ENCODE measurements around the gene TNP2. TPM values are rescaled to one million over a fixed set of nuclear protein-coding genes. Genes with fewer than 3 reads are reported as not detected.

TNP2 gene
- total and polyA plus RNA-seq, 8 donors: not detected

- 92 to 93% (median 92%) methylated on average over 16 to 26 of the region's 26 CpGs for WGBS, 5 donors
- no peak within 1 kb of the TSS for H3K27ac ChIP-seq
- H3K27me3 ChIP-seq: no peaks in the 10 kb centered on the region
- intact Hi-C loops (cut with DNase I; ENCODE audit: low total_unique reads): no loop called here
- H3K9me3 ChIP-seq: no peaks in the 10 kb centered on the region
- H3K4me1 ChIP-seq: peaks cover 13 to 15% (median 14%) of the 10 kb centered on the region in 4 donors
- H3K36me3 ChIP-seq: no peaks in the 10 kb centered on the region
- no peak within 1 kb of the TSS for H3K4me3 ChIP-seq
- TF ChIP-seq POLR2A (IDR thresholded peaks at IDR 0.05): no peak
- no peak for TF ChIP-seq EP300 (IDR thresholded peaks at IDR 0.05)
- no peak for TF ChIP-seq POLR2AphosphoS5 (IDR thresholded peaks at IDR 0.05)
- TF ChIP-seq CTCF (IDR thresholded peaks at IDR 0.05): no peak
- DNase-seq: no peak
Observed at GRCh38 chr16:11276143-11276895, 7.2 kb upstream of the TNP2 start, which contains the start of gene PRM2. PRM2 (minus strand) TSS chr16:11276480; CDS start chr16:11276370, 110 bp downstream.

GRCh38 chr16:11274964-11275363 lies 5.8 kb upstream of the TNP2 start:
- DNase-seq: no peak
- intact Hi-C loops (cut with DNase I; ENCODE audit: low total_unique reads): no loop called here
- H3K9me3 ChIP-seq: no peaks in the 10 kb centered on the region
- no peaks in the 10 kb centered on the region for H3K27me3 ChIP-seq
- WGBS, 5 donors: 92 to 95% (median 93%) methylated on average over 7 of the region's 7 CpGs
- H3K27ac ChIP-seq: no peak overlapping the region
- TF ChIP-seq POLR2AphosphoS5 (IDR thresholded peaks at IDR 0.05) (no peak), CTCF (IDR thresholded peaks at IDR 0.05) (no peak), EP300 (IDR thresholded peaks at IDR 0.05) (no peak), POLR2A (IDR thresholded peaks at IDR 0.05) (no peak)
- H3K36me3 ChIP-seq: no peaks in the 10 kb centered on the region
- H3K4me1 ChIP-seq: peaks cover 11 to 12% (median 12%) of the 10 kb centered on the region in 4 donors
- no peak overlapping the region for H3K4me3 ChIP-seq

GRCh38 chr16:11273721-11274324 lies 4.7 kb upstream of the TNP2 start:
- peaks cover under 1 to 2% (median 1%) of the 10 kb centered on the region in 4 donors for H3K4me1 ChIP-seq
- WGBS, 5 donors: 61 to 82% (median 78%) methylated on average over 3 of the region's 3 CpGs
- no peak overlapping the region for H3K4me3 ChIP-seq
- H3K27ac ChIP-seq: no peak overlapping the region
- intact Hi-C loops (cut with DNase I; ENCODE audit: low total_unique reads): no loop called here
- no peaks in the 10 kb centered on the region for H3K27me3 ChIP-seq
- no peak for DNase-seq
- no peak for TF ChIP-seq POLR2A (IDR thresholded peaks at IDR 0.05)
- TF ChIP-seq EP300 (IDR thresholded peaks at IDR 0.05): no peak
- no peak for TF ChIP-seq POLR2AphosphoS5 (IDR thresholded peaks at IDR 0.05)
- TF ChIP-seq CTCF (IDR thresholded peaks at IDR 0.05): no peak
- H3K36me3 ChIP-seq: no peaks in the 10 kb centered on the region
- no peaks in the 10 kb centered on the region for H3K9me3 ChIP-seq

- DNase-seq: no peak
Observed at GRCh38 chr16:11272921-11273720, 4.0 kb upstream of the TNP2 start, which contains the start of gene PRM3. PRM3 (minus strand) TSS chr16:11273629; CDS start chr16:11273595, 34 bp downstream.

More at GRCh38 chr16:11272921-11273720, 4.0 kb upstream of the TNP2 start, which contains the start of gene PRM3:
- WGBS, 5 donors: 84 to 91% (median 88%) methylated on average over 30 of the region's 30 CpGs
- H3K4me1 ChIP-seq: no peaks in the 10 kb centered on the region
- TF ChIP-seq POLR2AphosphoS5 (IDR thresholded peaks at IDR 0.05): no peak
- TF ChIP-seq EP300 (IDR thresholded peaks at IDR 0.05): no peak
- no peak within 1 kb of the TSS for H3K27ac ChIP-seq
- no peaks in the 10 kb centered on the region for H3K36me3 ChIP-seq
- H3K27me3 ChIP-seq: no peaks in the 10 kb centered on the region
- intact Hi-C loops (cut with DNase I; ENCODE audit: low total_unique reads): no loop called here
- no peak within 1 kb of the TSS for H3K4me3 ChIP-seq
- no peaks in the 10 kb centered on the region for H3K9me3 ChIP-seq
